ENCODE results near the gene RGS9BP. TPM values are rescaled to one million over a fixed set of nuclear protein-coding genes. Genes with fewer than 3 reads are reported as not detected.
"Not testable (repeated sequence)": the region's sequence is repeated elsewhere in the genome, so short reads cannot be mapped to it uniquely, and the experiment has no call there.

Gene RGS9BP
- total RNA-seq (1.3 TPM), polyA plus RNA-seq (1.0 TPM)

- Histone ChIP-seq H3K36me3 (ENCODE audit: insufficient read depth) (no peaks in the 10 kb centered on the region), H3K4me1 (ENCODE audit: insufficient read depth) (no peaks in the 10 kb centered on the region), H3K27ac (ENCODE audit: low read depth) (peak within 1 kb of the TSS; percentile 83), H3K4me3 (ENCODE audit: low read depth, low read length) (peak within 1 kb of the TSS; percentile 81)
- no peak for DNase-seq (ENCODE audit: extremely low spot score)
- 2% methylated on average over 53 of the region's 53 CpGs for WGBS
These were observed at the start of gene RGS9BP for GRCh38 chr19:32675720-32676185. Gene RGS9BP, plus strand, starts transcription at chr19:32675848. Its CDS starts 416 bp downstream, at chr19:32676264.

GRCh38 chr19:32626969-32627368, 48.7 kb upstream of the RGS9BP start:
- WGBS: 96% methylated on average over 4 of the region's 4 CpGs
- Histone ChIP-seq H3K4me3 (ENCODE audit: low read depth, low read length) (no peak overlapping the region), H3K36me3 (ENCODE audit: insufficient read depth) (peaks cover 10% of the 10 kb centered on the region)

GRCh38 chr19:32627714-32628270, 47.9 kb upstream of the RGS9BP start:
- H3K27ac ChIP-seq (ENCODE audit: low read depth): no peak overlapping the region
- DNase-seq (ENCODE audit: extremely low spot score): no peak
- no peak overlapping the region for H3K4me3 ChIP-seq (ENCODE audit: low read depth, low read length)
- no peaks in the 10 kb centered on the region for H3K4me1 ChIP-seq (ENCODE audit: insufficient read depth)
- 84% methylated on average over 15 of the region's 15 CpGs for WGBS
- peaks cover 7% of the 10 kb centered on the region for H3K36me3 ChIP-seq (ENCODE audit: insufficient read depth)

More at GRCh38 chr19:32626969-32627368, 48.7 kb upstream of the RGS9BP start:
- H3K27ac ChIP-seq (ENCODE audit: low read depth): no peak overlapping the region
- no peak for DNase-seq (ENCODE audit: extremely low spot score)
- no peaks in the 10 kb centered on the region for H3K4me1 ChIP-seq (ENCODE audit: insufficient read depth)

- peaks cover 5% of the 10 kb centered on the region for H3K36me3 ChIP-seq (ENCODE audit: insufficient read depth)
- WGBS: 83% methylated on average over 14 of the region's 14 CpGs
These were observed 45.3 kb upstream of the RGS9BP start for GRCh38 chr19:32630338-32630737.

GRCh38 chr19:32631381-32631780, 44.3 kb upstream of the RGS9BP start:
- 92% methylated on average over 15 of the region's 15 CpGs for WGBS
- no peak overlapping the region for H3K27ac ChIP-seq (ENCODE audit: low read depth)
- no peak overlapping the region for H3K4me3 ChIP-seq (ENCODE audit: low read depth, low read length)
- no peak for DNase-seq (ENCODE audit: extremely low spot score)
- no peaks in the 10 kb centered on the region for H3K4me1 ChIP-seq (ENCODE audit: insufficient read depth)
- peaks cover 5% of the 10 kb centered on the region for H3K36me3 ChIP-seq (ENCODE audit: insufficient read depth)

More at GRCh38 chr19:32630338-32630737, 45.3 kb upstream of the RGS9BP start:
- DNase-seq (ENCODE audit: extremely low spot score): no peak
- Histone ChIP-seq H3K27ac (ENCODE audit: low read depth) (no peak overlapping the region), H3K4me3 (ENCODE audit: low read depth, low read length) (no peak overlapping the region), H3K4me1 (ENCODE audit: insufficient read depth) (no peaks in the 10 kb centered on the region)

GRCh38 chr19:32637480-32637879, 38.2 kb upstream of the RGS9BP start:
- no peak for DNase-seq (ENCODE audit: extremely low spot score)
- Histone ChIP-seq H3K4me1 (ENCODE audit: insufficient read depth) (no peaks in the 10 kb centered on the region), H3K27ac (ENCODE audit: low read depth) (no peak overlapping the region), H3K36me3 (ENCODE audit: insufficient read depth) (peaks cover 3% of the 10 kb centered on the region), H3K4me3 (ENCODE audit: low read depth, low read length) (no peak overlapping the region)
- 92% methylated on average over 14 of the region's 14 CpGs for WGBS

GRCh38 chr19:32638625-32639024, 37.0 kb upstream of the RGS9BP start:
- DNase-seq (ENCODE audit: extremely low spot score): no peak
- Histone ChIP-seq H3K27ac (ENCODE audit: low read depth) (no peak overlapping the region), H3K4me1 (ENCODE audit: insufficient read depth) (no peaks in the 10 kb centered on the region), H3K36me3 (ENCODE audit: insufficient read depth) (peaks cover 6% of the 10 kb centered on the region), H3K4me3 (ENCODE audit: low read depth, low read length) (no peak overlapping the region)
- 97% methylated on average over 13 of the region's 13 CpGs for WGBS

- Histone ChIP-seq H3K4me1 (ENCODE audit: insufficient read depth) (no peaks in the 10 kb centered on the region), H3K4me3 (ENCODE audit: low read depth, low read length) (no peak overlapping the region), H3K36me3 (ENCODE audit: insufficient read depth) (peaks cover 8% of the 10 kb centered on the region), H3K27ac (ENCODE audit: low read depth) (no peak overlapping the region)
- WGBS: 86% methylated on average over 12 of the region's 12 CpGs
- DNase-seq (ENCODE audit: extremely low spot score): no peak
These were observed 32.9 kb upstream of the RGS9BP start for GRCh38 chr19:32642771-32643170.

- Histone ChIP-seq H3K4me3 (ENCODE audit: low read depth, low read length) (no peak overlapping the region), H3K4me1 (ENCODE audit: insufficient read depth) (no peaks in the 10 kb centered on the region), H3K36me3 (ENCODE audit: insufficient read depth) (peaks cover 9% of the 10 kb centered on the region), H3K27ac (ENCODE audit: low read depth) (no peak overlapping the region)
- DNase-seq (ENCODE audit: extremely low spot score): no peak
- WGBS: 92% methylated on average over 6 of the region's 6 CpGs
These were observed 29.1 kb upstream of the RGS9BP start for GRCh38 chr19:32646556-32646955.

- no peak for DNase-seq (ENCODE audit: extremely low spot score)
- H3K4me3 ChIP-seq (ENCODE audit: low read depth, low read length): no peak overlapping the region
- no peaks in the 10 kb centered on the region for H3K4me1 ChIP-seq (ENCODE audit: insufficient read depth)
- H3K27ac ChIP-seq (ENCODE audit: low read depth): no peak overlapping the region
- peaks cover 9% of the 10 kb centered on the region for H3K36me3 ChIP-seq (ENCODE audit: insufficient read depth)
- 82% methylated on average over 8 of the region's 8 CpGs for WGBS
These were observed 28.3 kb upstream of the RGS9BP start for GRCh38 chr19:32647361-32647760.

GRCh38 chr19:32649751-32650150, 25.9 kb upstream of the RGS9BP start:
- DNase-seq (ENCODE audit: extremely low spot score): no peak
- no peak overlapping the region for H3K4me3 ChIP-seq (ENCODE audit: low read depth, low read length)
- no peak overlapping the region for H3K27ac ChIP-seq (ENCODE audit: low read depth)
- peaks cover 7% of the 10 kb centered on the region for H3K36me3 ChIP-seq (ENCODE audit: insufficient read depth)
- no peaks in the 10 kb centered on the region for H3K4me1 ChIP-seq (ENCODE audit: insufficient read depth)
- WGBS: 95% methylated on average over 11 of the region's 11 CpGs

- Histone ChIP-seq H3K4me1 (ENCODE audit: insufficient read depth) (no peaks in the 10 kb centered on the region), H3K4me3 (ENCODE audit: low read depth, low read length) (no peak overlapping the region), H3K27ac (ENCODE audit: low read depth) (no peak overlapping the region), H3K36me3 (ENCODE audit: insufficient read depth) (peaks cover 7% of the 10 kb centered on the region)
- WGBS: 88% methylated on average over 5 of the region's 5 CpGs
- DNase-seq (ENCODE audit: extremely low spot score): no peak
These were observed 25.0 kb upstream of the RGS9BP start for GRCh38 chr19:32650671-32651070.

- DNase-seq (ENCODE audit: extremely low spot score): no peak
- Histone ChIP-seq H3K4me1 (ENCODE audit: insufficient read depth) (no peaks in the 10 kb centered on the region), H3K36me3 (ENCODE audit: insufficient read depth) (peaks cover 7% of the 10 kb centered on the region), H3K4me3 (ENCODE audit: low read depth, low read length) (no peak overlapping the region), H3K27ac (ENCODE audit: low read depth) (no peak overlapping the region)
- WGBS: 48% methylated on average over 8 of the region's 8 CpGs
These were observed 23.9 kb upstream of the RGS9BP start for GRCh38 chr19:32651729-32652140.

GRCh38 chr19:32652331-32652730, 23.3 kb upstream of the RGS9BP start:
- H3K36me3 ChIP-seq (ENCODE audit: insufficient read depth); H3K4me1 ChIP-seq (ENCODE audit: insufficient read depth); H3K4me3 ChIP-seq (ENCODE audit: low read depth, low read length); H3K27ac ChIP-seq (ENCODE audit: low read depth); DNase-seq (ENCODE audit: extremely low spot score): not testable (repeated sequence)
- WGBS: 94% methylated on average over 13 of the region's 13 CpGs
